NCI-H510A treated with DMSO at 0.1 percent for 48 hours (cell line): ENCODE measurements around the gene SNRK.

Experiments
- DNase-seq: peaks from one replicate; lab custom pipeline; 2025; lab: John Stamatoyannopoulos, UW

SNRK gene

DNA sequence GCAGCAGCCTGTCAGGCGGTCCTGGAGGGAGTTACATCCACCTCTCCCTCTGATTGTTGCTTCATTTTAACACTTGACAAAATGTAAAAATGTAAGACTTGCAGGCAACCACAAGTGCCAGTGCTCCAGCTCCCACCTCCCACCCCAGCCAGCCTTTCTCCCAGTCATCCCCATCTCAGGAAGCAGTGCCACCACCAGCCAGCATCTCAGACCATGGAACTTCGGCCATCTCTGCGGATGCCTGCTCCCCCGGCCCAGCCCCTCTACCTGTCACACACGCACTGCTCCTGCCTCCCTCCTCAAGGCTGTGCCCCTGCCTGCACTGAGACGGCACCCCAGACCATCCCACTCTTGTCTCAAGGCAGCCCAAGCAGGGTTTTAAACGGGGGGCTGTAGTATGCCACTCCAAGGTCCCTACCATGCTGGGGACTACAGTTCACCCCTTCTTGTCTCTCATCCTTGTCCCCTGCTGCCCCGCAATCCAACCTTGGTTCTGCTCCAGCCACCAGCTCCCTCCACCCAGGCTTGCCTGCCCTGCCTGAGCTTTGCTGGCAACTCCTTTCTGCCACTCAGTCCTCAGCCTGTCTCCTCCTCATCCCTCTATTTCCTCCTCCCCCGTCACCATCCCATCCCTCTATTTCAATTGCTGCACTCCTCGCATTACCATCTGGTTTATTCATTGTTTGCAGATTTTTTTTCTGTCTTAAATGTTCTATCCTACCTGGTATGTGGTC, 85.8 kb downstream of the SNRK start:
- no peak for DNase-seq

DNA sequence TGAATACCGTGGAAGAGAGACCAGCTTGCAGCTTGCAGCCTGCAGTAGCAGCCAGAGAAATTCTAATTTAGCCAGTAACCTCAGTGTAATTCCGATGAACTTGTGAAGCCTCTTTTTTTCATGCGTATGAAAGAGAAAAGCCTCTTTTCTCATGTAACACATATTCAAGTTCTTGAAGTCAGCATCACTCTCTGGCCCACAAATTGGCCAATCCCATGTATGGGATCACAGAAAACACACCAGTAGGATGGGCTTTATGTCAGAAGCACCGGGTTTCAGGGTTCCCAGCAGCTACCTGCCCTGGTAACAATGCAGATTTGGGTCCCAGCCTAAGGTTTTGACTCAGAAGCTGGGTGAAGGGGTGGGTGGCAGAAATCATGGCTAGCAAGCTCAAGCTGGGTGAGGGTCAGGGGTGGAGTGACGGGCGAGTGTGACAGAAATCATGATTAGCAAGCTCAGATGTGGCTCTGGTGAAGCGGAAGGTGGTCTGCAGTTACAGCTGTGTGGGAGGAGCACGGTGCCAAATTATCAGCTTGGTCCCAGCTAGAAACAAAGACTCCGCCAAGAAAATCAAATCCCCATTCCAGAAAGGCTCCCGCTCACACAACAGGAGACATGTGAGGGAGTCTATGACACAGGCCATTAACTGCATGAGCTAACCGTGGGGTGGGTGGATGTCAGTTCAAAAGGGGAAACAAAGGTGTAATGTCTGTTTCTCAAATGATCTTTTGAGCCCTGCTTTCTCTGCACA, 86.6 kb downstream of the SNRK start:
- DNase-seq = no peak

DNA sequence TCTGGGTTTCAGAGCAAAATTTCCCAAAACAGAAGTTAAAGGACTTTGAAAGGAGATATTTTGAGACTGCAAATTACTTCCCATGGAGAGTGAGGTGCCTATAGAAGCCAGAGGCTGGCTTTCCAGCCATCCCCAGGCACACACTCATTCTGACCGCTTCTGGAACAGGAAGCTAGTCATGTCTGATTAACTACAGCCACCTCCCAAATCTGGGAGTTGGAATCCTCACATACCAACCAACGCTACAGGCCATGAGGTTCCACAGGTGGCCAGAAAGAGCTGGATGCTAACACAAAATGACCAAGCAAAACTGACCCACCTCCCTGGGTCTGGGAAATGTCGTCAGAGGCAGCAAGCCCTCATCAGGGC, 87.2 kb downstream of the SNRK start:
- no peak for DNase-seq

DNA sequence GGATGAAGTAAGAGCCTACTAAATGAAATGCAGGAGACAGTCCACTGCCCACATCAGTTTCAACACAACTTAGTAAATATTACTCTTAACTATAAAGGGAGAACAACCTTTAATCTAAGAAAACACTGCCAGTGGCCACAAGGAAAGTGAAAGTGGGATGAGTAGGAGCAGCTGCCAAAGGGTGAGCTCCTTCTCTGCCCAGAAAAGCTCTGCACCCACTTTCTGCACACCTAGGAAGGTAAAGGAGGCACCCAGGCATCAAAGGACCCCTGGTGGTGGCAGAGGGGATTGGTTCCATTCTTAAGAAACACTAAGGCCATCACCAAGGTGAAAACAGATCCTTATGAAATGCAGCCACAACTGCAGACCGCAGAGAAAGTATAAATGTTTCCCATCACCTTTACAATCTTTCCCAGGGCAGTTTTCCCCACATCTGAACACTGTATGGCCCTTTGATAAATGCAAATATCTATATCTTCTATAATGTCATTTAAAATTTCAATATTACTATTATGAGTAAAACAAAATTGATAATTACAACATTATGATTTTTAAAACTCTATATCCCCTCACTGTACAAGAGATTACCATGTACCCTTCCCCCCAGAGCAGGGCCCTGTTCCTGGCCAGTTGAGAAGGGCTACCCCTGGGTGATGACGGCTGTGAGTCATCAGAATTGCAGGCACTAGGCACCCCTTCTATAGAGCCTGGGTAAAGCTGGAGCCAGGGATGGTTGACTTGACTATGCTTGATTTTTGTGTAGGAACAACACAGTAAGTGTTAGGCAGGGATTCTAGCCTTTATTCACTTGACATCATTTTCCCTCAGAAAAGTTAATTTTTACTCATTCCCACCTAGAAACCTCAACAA, 92.0 kb downstream of the SNRK start:
- no peak for DNase-seq

DNA sequence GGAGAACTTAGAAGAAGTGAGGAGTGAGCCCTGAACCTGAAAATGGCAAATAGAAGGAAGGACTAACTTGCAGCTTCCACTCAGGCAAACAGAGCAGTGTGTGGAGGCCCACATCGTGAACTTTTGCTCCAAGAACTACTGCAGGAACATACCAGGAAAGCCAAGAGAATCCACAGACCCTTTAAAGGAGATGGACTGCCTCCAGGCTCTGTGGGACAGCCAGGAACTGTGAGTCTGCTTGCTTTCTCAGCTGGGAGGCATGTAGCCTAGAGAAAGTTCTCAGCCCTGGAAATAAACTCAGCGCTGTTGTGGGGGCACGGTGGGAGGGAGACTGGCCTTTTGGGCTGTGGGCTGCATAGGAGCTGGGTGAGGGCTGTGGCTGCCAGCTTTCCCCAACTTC, 93.0 kb downstream of the SNRK start:
- DNase-seq = no peak

DNA sequence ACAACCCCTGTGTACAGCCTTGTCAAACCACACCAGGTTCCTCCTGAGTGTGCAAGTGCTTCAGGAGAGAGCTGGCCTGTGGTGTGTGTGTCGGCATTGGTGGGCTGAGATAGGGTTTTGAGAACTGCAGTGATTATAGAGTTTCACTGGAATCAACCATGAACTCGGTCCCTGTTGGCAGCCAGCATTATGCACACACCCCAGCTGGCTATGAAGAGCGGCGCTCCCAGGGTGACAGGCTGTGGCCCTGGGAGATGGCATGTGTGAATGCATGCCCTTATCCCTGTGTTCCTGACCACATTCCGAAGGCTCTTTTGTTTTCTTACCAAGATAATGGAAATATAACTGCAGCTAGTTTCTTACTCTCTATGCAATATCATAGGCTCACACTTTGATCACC, 101.8 kb downstream of the SNRK start:
- DNase-seq = no peak

DNA sequence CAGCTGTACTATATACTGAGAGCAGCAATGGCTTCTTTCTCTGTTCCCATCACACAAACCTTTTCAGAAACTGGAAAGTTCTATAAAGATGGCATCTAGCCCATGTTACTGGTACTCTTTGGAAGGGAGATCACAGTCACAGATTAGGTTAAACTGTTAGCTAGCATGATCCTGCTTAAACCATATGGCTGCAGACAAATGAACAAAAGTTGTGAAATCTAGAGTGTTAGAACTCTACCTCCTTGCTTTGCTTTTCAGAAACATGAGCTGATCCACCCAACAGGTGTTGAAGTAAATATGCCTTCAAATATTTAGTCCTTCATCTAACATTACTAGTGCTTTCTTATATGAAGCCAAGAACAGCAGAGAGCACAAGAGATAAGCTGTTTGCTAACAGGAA, 102.6 kb downstream of the SNRK start:
- DNase-seq = no peak

DNA sequence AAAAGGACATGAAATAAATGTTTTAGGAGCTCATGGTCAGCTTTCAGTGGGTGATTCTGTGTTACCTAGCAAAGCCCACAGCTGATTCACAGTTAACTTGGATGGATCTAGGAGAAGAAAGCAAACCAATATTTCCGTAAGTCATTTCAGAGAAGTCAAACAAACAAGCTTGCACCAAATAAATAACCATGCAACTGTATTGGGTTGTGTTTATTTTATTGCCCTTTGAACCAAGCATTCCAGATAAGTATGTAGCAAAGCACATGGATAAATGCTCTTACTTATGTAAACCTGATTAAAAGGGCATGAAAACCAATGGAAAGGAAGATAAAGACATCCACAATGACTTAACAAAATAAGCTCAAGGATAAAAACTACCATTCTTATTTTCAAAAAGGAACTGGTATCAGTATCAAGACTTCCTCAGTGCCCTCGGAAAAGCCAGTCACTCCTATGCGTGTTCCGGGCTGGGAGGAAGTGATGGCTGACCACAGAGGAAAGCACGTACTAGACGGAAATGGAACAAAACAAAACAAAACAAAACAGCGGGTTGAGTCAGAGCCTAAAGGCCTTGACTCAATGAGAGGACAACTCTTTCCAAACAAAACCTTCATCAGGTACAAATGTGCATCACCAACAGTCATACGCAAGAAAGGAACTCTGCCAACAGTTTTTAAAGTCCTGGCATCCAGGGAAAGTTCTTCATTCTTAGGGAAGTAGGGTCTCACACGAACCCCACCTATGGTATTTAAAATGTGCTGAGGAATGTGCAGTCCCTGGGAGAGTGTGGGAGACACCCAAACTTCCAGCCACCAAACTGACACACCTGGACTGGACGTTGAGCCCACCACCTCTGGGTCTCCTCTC, 103.3 kb downstream of the SNRK start:
- DNase-seq = no peak

DNA sequence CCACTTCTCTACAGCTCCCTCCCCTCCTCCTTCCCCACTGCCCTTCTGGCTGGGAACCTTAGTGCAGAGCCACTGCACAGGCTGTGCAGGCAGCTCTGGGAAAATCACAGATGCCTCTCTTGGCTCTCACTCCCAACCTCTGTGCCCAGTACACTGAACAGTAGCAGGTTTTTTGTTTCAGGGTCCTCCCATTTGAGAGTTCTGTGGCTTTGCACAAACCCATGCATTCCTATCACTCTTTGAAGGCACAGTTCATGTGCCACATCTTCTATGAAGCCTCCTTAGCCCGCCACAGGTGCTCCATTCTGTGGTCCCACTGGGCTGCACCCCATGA, 103.9 kb downstream of the SNRK start:
- no peak for DNase-seq

DNA sequence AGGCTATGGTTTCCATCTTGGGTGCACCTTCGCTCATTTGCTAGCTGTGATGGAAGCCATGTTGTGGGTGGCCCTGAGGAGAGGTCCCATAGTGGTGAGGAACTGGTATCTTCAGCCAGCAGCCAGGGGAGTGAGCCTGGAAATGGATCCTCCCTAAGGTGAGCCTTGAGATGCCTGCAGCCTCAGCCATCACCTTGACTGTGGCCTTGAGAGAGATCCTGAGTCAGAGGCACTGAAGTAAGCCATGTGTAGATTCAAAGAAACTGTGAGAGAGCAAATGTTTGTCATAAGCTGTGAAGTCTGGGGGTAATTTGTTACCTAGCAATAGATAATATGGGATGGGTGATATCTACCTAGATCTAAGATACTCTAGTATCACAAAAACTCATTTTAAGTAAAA, 105.3 kb downstream of the SNRK start:
- no peak for DNase-seq

DNA sequence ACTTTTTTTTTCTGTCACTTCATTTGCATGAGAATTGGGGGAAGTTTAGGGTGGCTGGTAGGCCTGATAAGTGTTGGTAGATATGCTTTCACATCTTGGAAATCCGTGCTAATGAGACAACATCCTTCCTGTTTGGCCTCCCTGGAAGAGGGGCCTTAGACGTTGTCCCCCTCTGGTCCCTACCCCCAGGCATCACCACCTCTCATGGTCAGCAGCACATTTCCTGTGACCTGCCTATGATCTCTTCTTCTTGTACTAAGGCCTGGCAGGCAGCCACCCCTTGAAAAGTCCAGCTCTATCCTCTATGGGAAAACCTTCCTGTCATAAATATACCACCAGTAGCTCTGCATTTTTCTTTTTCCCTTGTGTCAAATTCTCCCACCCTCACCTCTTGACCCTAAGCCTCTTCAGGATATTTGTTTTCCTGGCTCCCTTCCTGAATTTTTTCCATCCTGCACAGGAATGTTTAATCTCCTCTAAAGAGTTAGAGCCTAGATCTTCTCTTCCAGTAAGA, 107.8 kb downstream of the SNRK start:
- DNase-seq = no peak

DNA sequence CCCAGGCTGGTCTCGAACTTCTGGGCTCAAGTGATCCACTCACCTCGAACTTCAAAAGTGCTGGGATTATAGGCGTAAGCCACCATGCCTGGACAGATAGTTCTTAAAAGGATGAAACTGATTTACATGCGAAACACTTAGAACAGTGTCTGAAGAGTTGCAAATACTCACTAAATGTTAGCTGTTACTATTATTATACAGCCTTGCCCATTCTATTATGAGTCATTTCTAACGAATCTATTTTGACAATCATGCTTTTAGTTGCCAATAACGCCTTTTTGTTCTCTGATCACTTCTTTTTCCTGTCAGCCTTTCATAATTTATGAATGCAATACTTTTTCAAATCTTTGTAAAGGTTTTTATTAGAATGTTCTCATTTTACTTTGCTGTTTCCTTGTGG, 112.7 kb downstream of the SNRK start:
- no peak for DNase-seq

DNA sequence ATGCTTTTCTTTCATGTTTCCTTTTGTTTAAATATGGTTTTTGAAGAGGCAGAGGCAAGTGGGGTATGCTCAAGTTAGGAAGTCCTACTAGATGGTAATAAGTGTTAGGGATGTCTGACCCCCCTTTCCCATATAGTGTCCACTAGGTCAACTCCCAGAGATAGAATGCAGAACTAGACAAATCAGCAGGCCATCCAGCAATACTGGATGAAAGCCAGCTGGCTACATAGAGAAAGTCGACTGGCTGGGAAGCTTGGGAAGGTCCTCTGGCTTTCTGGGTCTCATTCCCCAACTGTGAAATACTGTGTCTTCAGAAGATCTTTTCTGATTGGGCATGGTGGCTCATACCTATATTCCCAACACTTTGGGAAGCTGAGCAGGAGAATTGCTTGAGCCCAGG, 113.8 kb downstream of the SNRK start:
- DNase-seq = no peak
